ENCODE results near the gene FKBP5. TPM values are rescaled to one million over a fixed set of nuclear protein-coding genes. Genes with fewer than 3 reads are reported as not detected.

Gene FKBP5
- total and polyA plus RNA-seq, 10 of the 15 experiments (the other 5 are each of a cell fraction or from before 2014, with no cell fraction given), result 29.0 to 123 (median 62.3) TPM

- SMC1A ChIA-PET (ENCODE audit: uncharacterized antibody, unreplicated experiment), result interaction anchor here (0.9 to 3.7 kb wide), 10 partner anchors 9 to 144 kb away, joined by 3 to 35 read pairs (median 6); partner anchors contain the start of gene ARMC12
- Histone ChIP-seq H3K36me3 (ENCODE audit: control insufficient read depth in 2 of 2, insufficient read depth in 2 of 2, low read length in 1 of 2) (peaks cover 6 to 13% of the 10 kb centered on the region in 2 experiments), H2AFZ (ENCODE audit: control insufficient read depth, low read depth, low read length) (no peak overlapping the region), H4K20me1 (ENCODE audit: control insufficient read depth, insufficient read depth) (no peaks in the 10 kb centered on the region), H3K79me2 (ENCODE audit: control insufficient read depth, insufficient read depth, low read length) (no peaks in the 10 kb centered on the region), H3K27me3 (replicated peaks in 1 of 2; ENCODE audit: control insufficient read depth in 2 of 2, insufficient read depth in 2 of 2, low read length in 1 of 2) (no peaks in the 10 kb centered on the region), H3K9ac (ENCODE audit: control insufficient read depth, insufficient read depth, low read length) (no peak overlapping the region), H3K4me1 (ENCODE audit: control insufficient read depth, insufficient read depth, low read length) (no peaks in the 10 kb centered on the region), H3K27ac (ENCODE audit: control insufficient read depth, insufficient read depth) (no peak overlapping the region), H3K4me3 (no peak overlapping the region), H3K4me2 (ENCODE audit: control insufficient read depth, insufficient read depth) (no peak overlapping the region), H3K9me3 (replicated peaks; ENCODE audit: control insufficient read depth, insufficient read depth, low read length) (no peaks in the 10 kb centered on the region)
- no peak for DNase-seq (ENCODE audit: low read depth, low spot score)
- in situ Hi-C loops (cut with MboI) (no loop called here), intact Hi-C loops (cut with micrococcal nuclease; ENCODE audit: unreplicated experiment) (no loop called here)
- ATAC-seq, result no peak
- no peak for FAIRE-seq
- RAD21 ChIA-PET (ENCODE audit: unreplicated experiment), result interaction anchor here (1.0 to 2.9 kb wide), 3 partner anchors 130 to 144 kb away, joined by 3 to 24 read pairs (median 4); partner anchors contain the start of gene ARMC12
- BruUV-seq (replicated peaks), result no TSS peak
- CTCF ChIA-PET, result interaction anchor here (0.6 to 13.4 kb wide), 10 partner anchors 9 to 144 kb away, joined by 3 to 374 read pairs (median 4); partner anchors contain the start of gene ARMC12
- WGBS (ENCODE audit: insufficient coverage, insufficient replicate concordance, low lambda C conversion rate, missing lambda C conversion rate), result 98% methylated on average over 3 of the region's 3 CpGs
- POLR2A ChIA-PET, result no interaction called here
- no peak for TF ChIP-seq NFYA (IDR thresholded peaks at IDR 0.05; ENCODE audit: borderline replicate concordance, low read depth, low read length)
- TF ChIP-seq PRDM15 (CRISPR knock-in tag; IDR thresholded peaks at IDR 0.05), result no peak
- no peak for TF ChIP-seq ZZZ3 (IDR thresholded peaks at IDR 0.05; ENCODE audit: control insufficient read depth, insufficient read length, low read depth)
- no peak for TF ChIP-seq BHLHE40 (IDR thresholded peaks at IDR 0.05; ENCODE audit: borderline replicate concordance in 1 of 2, low read depth in 2 of 2, low read length in 1 of 2)
- TF ChIP-seq EGR1 (IDR thresholded peaks at IDR 0.05; ENCODE audit: borderline replicate concordance in 1 of 2, low read depth in 2 of 2, low read length in 2 of 2), result no peak
- TF ChIP-seq JUNB (IDR thresholded peaks at IDR 0.05), result no peak
- TF ChIP-seq JUND (IDR thresholded peaks at IDR 0.05; ENCODE audit: low read depth, low read length), result no peak
- TF ChIP-seq HDAC2 (IDR thresholded peaks at IDR 0.05), result no peak
- TF ChIP-seq CEBPZ (IDR thresholded peaks at IDR 0.05; ENCODE audit: low read depth, low read length), result no peak
- no peak for TF ChIP-seq SKIL (IDR thresholded peaks at IDR 0.05; ENCODE audit: low read depth, poor library complexity, severe bottlenecking)
- TF ChIP-seq KDM1A (IDR thresholded peaks at IDR 0.05; ENCODE audit: borderline replicate concordance), result no peak
Measured at GRCh38 chr6:35592178-35592577, 96.5 kb downstream of the FKBP5 start.

All from GM12878 (cell line).